Stimulated activated CD4-positive, alpha-beta T cell treated with anti-CD3 and anti-CD28 coated beads, Interleukin-1b, Interleukin-23, amount 100 ng/mL, for 48 hours (primary cell): ENCODE data around the gene BCAM.

Experiments used
- DNase-seq: peaks from one replicate; pipeline ENCODE4 v3.0.0-alpha.2; 2020

The BCAM gene

DNA sequence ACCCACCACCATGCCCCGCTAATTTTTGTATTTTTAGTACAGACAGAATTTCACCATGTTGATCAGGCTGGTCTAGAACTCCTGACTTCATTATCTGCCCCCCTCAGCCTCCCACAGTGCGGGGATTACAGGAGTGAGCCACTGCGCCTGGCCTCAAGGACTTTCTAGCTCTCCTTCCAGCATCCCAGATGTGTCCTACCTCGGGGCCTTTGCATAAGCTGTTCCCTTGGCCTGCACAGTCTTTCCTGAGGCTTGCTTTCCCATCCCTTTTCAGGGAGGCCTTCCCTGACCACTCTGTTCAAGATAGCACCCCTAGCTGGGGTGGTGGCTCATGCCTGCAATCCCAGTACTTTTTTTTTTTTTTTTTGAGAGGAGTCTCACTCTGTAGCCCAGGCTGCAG, 14.3 kb upstream of the BCAM start:
- DNase-seq: no peak

- no peak for DNase-seq
These were observed 13.4 kb upstream of the BCAM start for GRCh38 chr19:44795398-44795987.

- no peak for DNase-seq
These were observed 12.2 kb upstream of the BCAM start for GRCh38 chr19:44796701-44797115.

DNA sequence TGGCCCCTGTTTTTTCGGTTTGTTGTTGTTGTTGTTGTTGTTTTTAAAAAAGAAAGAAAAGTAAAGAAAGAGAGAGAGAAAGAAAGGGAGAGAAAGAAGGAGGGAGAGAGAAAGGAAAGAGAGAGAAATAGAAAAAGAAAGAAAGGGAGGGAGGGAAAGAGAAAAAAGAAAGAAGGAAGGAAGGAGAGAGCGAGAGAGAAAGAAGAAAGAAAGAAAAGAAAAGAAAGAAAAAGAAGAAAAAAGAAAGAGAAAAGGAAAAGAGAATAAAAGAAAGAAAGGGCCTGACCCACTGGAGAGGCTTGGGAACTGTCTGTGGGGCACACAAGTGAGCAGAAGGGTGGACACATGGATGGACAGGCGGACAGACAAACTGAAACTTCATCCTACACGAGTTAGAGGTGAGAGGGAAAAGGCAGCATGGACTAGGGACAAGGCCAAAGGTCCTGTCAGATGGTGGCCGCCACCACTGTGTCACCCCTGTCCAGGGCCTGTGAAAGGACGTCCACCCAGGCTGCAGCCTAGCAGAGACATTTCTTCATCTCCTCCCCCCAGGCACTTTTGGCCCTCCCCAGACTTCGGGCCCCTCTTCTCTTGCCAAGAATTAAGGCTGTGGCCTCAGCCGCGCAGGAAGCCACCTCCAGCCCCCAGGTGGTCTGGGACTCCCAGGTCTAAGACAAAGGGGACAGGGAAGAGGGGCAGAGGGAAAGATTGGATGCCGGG, 9.1 kb upstream of the BCAM start:
- no peak for DNase-seq

DNA sequence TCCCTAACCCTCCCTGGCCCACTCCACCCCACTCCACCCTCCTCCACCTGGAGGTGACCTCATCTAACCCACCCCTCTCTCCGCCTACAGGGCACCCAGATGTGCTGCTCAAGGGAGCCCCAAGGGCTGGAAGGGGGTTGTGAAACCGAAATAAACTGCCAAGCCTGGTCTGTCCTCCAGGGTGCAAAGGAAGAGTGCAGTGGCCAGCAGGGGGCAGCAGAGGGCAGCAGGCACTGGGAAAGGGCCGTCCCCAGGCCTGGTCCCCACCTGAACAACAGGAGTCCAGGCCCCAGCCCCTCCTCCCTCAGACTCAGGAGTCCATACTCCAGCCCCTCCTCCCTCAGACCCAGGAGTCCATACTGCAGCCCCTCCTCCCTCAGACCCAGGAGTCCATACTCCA, 8.4 kb upstream of the BCAM start:
- DNase-seq: peak; percentile 83

GRCh38 chr19:44803442-44804428, 5.2 kb upstream of the BCAM start:
- no peak for DNase-seq

GRCh38 chr19:44806291-44806690, 2.6 kb upstream of the BCAM start:
- DNase-seq: no peak

DNA sequence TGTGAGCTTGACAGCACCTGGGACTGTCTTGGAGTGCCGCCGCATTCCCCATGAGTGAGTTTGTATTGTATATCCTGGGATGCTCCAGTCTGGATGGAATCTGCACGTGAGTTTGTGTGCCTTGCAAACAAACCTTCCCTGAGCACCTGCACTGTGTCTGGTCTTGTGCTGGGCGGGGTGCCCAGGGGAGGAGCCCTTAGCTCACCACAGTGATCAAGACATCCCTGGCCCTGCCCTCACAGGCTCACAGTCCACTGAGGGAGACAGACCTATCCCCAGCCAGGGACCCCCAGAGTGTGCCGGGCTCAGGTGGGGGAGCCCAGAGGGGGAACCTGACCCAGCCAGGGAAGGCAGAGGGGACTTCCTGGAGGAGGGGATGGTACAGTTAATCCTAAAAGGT, 1.7 kb upstream of the BCAM start:
- DNase-seq: no peak

GRCh38 chr19:44807652-44808462, 1.0 kb upstream of the BCAM start:
- DNase-seq: no peak

- DNase-seq: no peak
These were observed 802 bp downstream of the BCAM start for GRCh38 chr19:44809577-44810233.

GRCh38 chr19:44810234-44811121, 1.6 kb downstream of the BCAM start:
- no peak for DNase-seq

DNA sequence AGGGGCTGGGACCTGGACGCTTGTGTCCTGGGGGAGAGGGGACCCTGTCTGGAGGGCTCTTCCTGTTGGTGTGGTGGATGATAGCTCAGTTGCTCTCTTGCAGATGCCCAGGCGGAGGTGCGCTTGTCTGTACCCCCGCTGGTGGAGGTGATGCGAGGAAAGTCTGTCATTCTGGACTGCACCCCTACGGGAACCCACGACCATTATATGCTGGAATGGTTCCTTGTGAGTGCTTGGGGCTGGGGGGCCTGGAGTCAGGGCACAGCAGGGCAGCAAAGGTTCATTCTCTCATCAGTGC, 2.2 kb downstream of the BCAM start:
- DNase-seq: no peak

- DNase-seq: no peak
These were observed 3.3 kb downstream of the BCAM start for GRCh38 chr19:44812142-44812718.

DNA sequence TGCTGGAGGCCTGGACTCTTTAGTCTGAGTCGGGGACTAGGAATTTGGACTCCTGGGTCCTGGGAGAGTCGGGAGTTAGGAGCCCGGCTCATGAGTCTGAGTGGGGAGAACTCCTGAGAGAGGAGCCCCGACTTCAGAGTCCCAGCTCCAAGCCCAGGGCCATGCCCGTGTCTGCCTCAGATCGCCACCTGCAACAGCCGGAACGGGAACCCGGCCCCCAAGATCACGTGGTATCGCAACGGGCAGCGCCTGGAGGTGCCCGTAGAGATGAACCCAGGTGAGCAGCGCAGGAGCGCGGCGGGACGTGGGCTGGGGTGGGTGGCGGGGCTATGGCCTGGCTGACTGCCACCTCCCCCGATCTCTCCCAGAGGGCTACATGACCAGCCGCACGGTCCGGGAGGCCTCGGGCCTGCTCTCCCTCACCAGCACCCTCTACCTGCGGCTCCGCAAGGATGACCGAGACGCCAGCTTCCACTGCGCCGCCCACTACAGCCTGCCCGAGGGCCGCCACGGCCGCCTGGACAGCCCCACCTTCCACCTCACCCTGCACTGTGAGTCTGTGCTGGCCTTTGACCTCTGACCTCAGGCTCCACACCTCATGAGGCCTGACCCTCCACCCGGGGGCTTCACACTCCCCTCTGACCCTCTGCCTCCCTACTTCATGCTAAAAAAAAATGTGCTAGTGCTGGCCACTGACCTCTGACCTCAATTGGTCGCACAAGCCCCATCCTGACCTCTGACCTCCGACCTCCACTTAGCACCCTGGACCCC, 4.4 kb downstream of the BCAM start:
- no peak for DNase-seq

- DNase-seq: no peak
These were observed 5.1 kb downstream of the BCAM start for GRCh38 chr19:44813841-44814470.

GRCh38 chr19:44814517-44814916, 5.6 kb downstream of the BCAM start:
- no peak for DNase-seq

- no peak for DNase-seq
These were observed 7.4 kb downstream of the BCAM start for GRCh38 chr19:44816301-44816700.

DNA sequence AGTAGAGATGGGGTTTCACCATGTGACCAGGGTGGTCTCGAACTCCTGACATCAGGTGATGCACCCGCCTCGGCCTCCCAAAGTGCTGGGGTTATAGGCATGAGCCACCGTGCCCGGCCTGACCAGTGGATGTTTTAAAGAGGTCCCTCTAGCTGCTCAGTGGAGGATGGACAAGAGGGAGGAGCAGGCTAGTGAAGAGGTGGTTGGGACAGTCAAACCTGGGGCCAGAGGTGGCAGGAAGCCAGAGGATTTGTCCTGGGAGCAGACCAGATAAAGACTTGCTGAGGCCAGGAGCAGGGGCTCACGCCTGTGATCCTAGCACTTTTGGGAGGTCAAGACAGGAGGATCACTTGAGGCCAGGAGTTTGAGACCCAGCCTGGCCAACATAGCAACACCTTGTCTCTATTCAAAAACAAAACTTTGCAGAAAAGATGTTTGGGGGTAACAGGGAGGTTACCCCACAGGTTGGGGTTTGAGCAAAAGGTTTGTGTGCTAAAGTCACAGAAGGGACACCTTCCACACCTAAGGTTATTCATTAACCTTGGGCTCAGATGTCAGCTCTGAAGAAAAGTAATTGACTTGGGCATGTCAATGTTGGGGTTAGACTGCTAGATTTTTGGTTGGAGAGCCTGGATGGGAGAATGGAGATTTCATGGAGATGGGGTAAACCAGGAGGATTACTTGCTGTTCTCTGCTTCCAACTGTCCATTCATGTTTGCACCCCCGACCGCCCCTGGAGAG, 9.0 kb downstream of the BCAM start:
- no peak for DNase-seq

DNA sequence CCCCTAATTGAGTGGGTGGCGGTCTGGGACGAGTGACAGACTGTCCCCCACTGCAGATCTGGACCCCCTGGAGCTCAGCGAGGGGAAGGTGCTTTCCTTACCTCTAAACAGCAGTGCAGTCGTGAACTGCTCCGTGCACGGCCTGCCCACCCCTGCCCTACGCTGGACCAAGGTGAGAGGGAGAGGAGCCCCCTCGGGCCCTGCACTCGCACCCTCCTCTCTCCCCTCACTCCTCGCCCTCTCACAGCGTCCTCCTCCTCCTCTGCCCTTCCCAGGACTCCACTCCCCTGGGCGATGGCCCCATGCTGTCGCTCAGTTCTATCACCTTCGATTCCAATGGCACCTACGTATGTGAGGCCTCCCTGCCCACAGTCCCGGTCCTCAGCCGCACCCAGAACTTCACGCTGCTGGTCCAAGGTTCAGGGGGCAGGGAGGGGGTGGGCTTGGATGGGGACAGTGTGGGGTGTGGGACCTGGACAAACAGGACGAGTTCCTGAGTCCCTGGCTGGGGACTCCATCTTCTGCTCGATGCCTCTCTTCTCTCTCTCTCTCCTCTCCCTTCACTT, 9.6 kb downstream of the BCAM start:
- DNase-seq: no peak
